HG03097 (cell line): ENCODE results near the gene CAPS.
"Not testable (repeated sequence)": the region's sequence is repeated elsewhere in the genome, so short reads cannot be mapped to it uniquely, and the experiment has no call there.

ENCODE experiments used
- ATAC-seq: cut with Tn5 transposase; IDR thresholded peaks from one replicate; pipeline ENCODE4 v1.9.1; 2021; ENCODE audit not compliant: unreplicated experiment, low FRiP score

Gene CAPS

GRCh38 chr19:5913739-5914357, at the start of gene CAPS:
TSS of gene CAPS (plus strand) at chr19:5914254. CDS start at chr19:5914407, 153 bp downstream.
- no peak for ATAC-seq

GRCh38 chr19:5864725-5865486, 49.1 kb upstream of the CAPS start:
- no peak for ATAC-seq

GRCh38 chr19:5865772-5866171, 48.3 kb upstream of the CAPS start:
- no peak for ATAC-seq

- no peak for ATAC-seq
These were observed 46.6 kb upstream of the CAPS start for GRCh38 chr19:5867201-5868136.

GRCh38 chr19:5870986-5871394, 43.1 kb upstream of the CAPS start:
- ATAC-seq = no peak

- ATAC-seq = no peak
These were observed 40.3 kb upstream of the CAPS start for GRCh38 chr19:5873617-5874199.

GRCh38 chr19:5874496-5874895, 39.6 kb upstream of the CAPS start:
- not testable (repeated sequence) for ATAC-seq

- ATAC-seq = no peak
These were observed 36.6 kb upstream of the CAPS start for GRCh38 chr19:5877427-5877826.

- no peak for ATAC-seq
These were observed 36.2 kb upstream of the CAPS start for GRCh38 chr19:5877882-5878281.

- ATAC-seq = no peak
These were observed 33.9 kb upstream of the CAPS start for GRCh38 chr19:5880196-5880595.

GRCh38 chr19:5880604-5881078, 33.4 kb upstream of the CAPS start:
- ATAC-seq = no peak

GRCh38 chr19:5881543-5882299, 32.3 kb upstream of the CAPS start:
- ATAC-seq = no peak

- no peak for ATAC-seq
These were observed 31.6 kb upstream of the CAPS start for GRCh38 chr19:5882421-5882968.

- not testable (repeated sequence) for ATAC-seq
These were observed 30.7 kb upstream of the CAPS start for GRCh38 chr19:5883157-5883873.

GRCh38 chr19:5884065-5884811, 29.8 kb upstream of the CAPS start:
- not testable (repeated sequence) for ATAC-seq

GRCh38 chr19:5889288-5889971, 24.6 kb upstream of the CAPS start:
- no peak for ATAC-seq

GRCh38 chr19:5890099-5890498, 24.0 kb upstream of the CAPS start:
- no peak for ATAC-seq

- no peak for ATAC-seq
These were observed 22.5 kb upstream of the CAPS start for GRCh38 chr19:5891572-5891937.
